LNCaP clone FGC (cell line): ENCODE measurements around the gene TSPYL6.

Experiments
- DNase-seq: peaks from one replicate; pipeline ENCODE4 v3.0.0-alpha.2; 2011; ENCODE audit warnings: low read depth
- H3K4me3 ChIP-seq: 2 replicates; pipeline ENCODE4 v1.5.1; 2011; ENCODE audit warnings: mild to moderate bottlenecking, low read depth, low read length, control low read depth
- TF ChIP-seq, protein P1 (sequence below): IDR thresholded peaks from 2 replicates; pipeline ENCODE4 v1.5.1; 2012; ENCODE audit warnings: mild to moderate bottlenecking; ENCODE audit not compliant: control insufficient read depth, insufficient read depth; ENCODE audit errors: extremely low read depth

TSPYL6 gene

GRCh38 chr2:54287532-54287931, 31.5 kb upstream of the TSPYL6 start:
- TF ChIP-seq, protein P1, sequence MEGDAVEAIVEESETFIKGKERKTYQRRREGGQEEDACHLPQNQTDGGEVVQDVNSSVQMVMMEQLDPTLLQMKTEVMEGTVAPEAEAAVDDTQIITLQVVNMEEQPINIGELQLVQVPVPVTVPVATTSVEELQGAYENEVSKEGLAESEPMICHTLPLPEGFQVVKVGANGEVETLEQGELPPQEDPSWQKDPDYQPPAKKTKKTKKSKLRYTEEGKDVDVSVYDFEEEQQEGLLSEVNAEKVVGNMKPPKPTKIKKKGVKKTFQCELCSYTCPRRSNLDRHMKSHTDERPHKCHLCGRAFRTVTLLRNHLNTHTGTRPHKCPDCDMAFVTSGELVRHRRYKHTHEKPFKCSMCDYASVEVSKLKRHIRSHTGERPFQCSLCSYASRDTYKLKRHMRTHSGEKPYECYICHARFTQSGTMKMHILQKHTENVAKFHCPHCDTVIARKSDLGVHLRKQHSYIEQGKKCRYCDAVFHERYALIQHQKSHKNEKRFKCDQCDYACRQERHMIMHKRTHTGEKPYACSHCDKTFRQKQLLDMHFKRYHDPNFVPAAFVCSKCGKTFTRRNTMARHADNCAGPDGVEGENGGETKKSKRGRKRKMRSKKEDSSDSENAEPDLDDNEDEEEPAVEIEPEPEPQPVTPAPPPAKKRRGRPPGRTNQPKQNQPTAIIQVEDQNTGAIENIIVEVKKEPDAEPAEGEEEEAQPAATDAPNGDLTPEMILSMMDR, result no peak
- peak; percentile 54 for DNase-seq

DNA sequence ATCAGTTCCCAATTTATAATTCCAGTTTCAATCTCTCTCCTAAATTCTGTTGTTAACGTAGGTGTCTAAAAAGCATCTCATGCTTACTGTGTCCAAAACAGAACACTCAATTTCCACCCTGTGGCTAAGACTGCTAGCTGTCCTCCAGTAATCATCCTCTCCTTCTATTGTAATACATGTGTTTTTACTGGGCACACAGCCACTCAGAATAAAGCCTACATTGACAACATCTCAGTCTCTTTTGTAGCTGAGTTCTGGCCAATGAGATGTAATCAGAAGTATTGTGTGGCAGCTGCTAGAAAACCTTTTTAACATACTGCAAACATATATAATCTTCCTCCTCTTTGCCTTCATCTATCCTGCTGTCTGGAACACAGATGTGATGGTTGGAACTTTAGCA, 29.4 kb upstream of the TSPYL6 start:
- no peak for DNase-seq
- TF ChIP-seq, protein P1, result no peak
- H3K4me3 ChIP-seq, result no peak overlapping the region

More at GRCh38 chr2:54287532-54287931, 31.5 kb upstream of the TSPYL6 start:
- no peak overlapping the region for H3K4me3 ChIP-seq

GRCh38 chr2:54284826-54285225, 28.8 kb upstream of the TSPYL6 start:
- no peak overlapping the region for H3K4me3 ChIP-seq
- TF ChIP-seq, protein P1, result no peak
- no peak for DNase-seq

GRCh38 chr2:54279385-54279784, 23.4 kb upstream of the TSPYL6 start:
- TF ChIP-seq, protein P1, result no peak

DNA sequence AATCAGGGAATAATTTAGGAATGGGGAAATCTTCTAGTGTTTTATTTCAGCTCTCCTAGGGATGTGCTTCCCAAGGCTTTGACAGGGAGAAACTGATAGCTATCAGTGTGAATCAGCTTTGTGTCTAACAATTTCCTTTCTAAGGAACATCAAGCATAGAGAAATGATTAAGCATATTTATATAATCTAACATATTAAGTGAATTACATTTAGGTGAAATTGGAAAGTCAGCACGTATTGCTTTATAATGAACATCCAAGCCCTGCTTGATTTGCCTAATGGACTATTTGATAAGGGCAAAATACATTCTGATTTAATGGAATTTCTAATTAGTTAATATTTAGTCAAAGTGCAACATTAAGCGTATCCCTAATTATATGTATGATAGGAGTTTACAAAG, 19.5 kb upstream of the TSPYL6 start:
- DNase-seq, result no peak

More at GRCh38 chr2:54279385-54279784, 23.4 kb upstream of the TSPYL6 start:
- no peak overlapping the region for H3K4me3 ChIP-seq
- no peak for DNase-seq

GRCh38 chr2:54274781-54275242, 18.8 kb upstream of the TSPYL6 start:
- H3K4me3 ChIP-seq, result no peak overlapping the region
- TF ChIP-seq, protein P1, result no peak
- DNase-seq, result no peak

More for the DNA sequence above, 19.5 kb upstream of the TSPYL6 start:
- no peak overlapping the region for H3K4me3 ChIP-seq
- TF ChIP-seq, protein P1, result no peak
